ENCODE data around the gene ITGA7. TPM values are rescaled to one million over a fixed set of nuclear protein-coding genes. Genes with fewer than 3 reads are reported as not detected.
A peak's percentile ranks its signal among the peaks of the same experiment; 100 is the strongest.

The ITGA7 gene
- total and polyA plus RNA-seq, 2 of the 4 experiments (the other 2 are of a cell fraction) = 3.9 to 15.7 TPM

GRCh38 chr12:55741931-55742680 is 34.4 kb upstream of the ITGA7 start:
- H3K4ac ChIP-seq (ENCODE audit: low read depth, low read length) = peak overlapping the region; percentile 72
- DNase-seq (no peak), ATAC-seq (ENCODE audit: low read depth) (no peak)
- H3K27me3 ChIP-seq (ENCODE audit: control insufficient read depth, insufficient read depth, low read length) = no peaks in the 10 kb centered on the region
- CTCF ChIA-PET = no interaction called here
- H3K36me3 ChIP-seq (ENCODE audit: control insufficient read depth, insufficient read depth, low read length) = no peaks in the 10 kb centered on the region
- H2BK20ac ChIP-seq (ENCODE audit: low read depth, low read length) = no peak overlapping the region
- peak overlapping the region; percentile 89 for H2AFZ ChIP-seq (replicated peaks; ENCODE audit: low read length, poor library complexity)
- H3K4me2 ChIP-seq (ENCODE audit: low read depth, low read length) = peak overlapping the region; percentile 79
- H4K20me1 ChIP-seq (ENCODE audit: insufficient read depth, low read length) = peaks cover 7% of the 10 kb centered on the region
- BruUV-seq (replicated peaks) = no TSS peak
- peak overlapping the region; percentile 67; the same call in 1 of the 2 replicates for H3K23ac ChIP-seq (ENCODE audit: low read depth, low read length)
- H4K91ac ChIP-seq (ENCODE audit: insufficient read depth, low read depth, low read length) = peak overlapping the region; percentile 10; the same call in 1 of the 2 replicates
- peak overlapping the region; percentile 74 to 76; a peak in 2 of 4 replicates for H4K8ac ChIP-seq (ENCODE audit: low read depth in 2 of 2, low read length in 2 of 2)
- peaks cover 2 to 28% of the 10 kb centered on the region in 2 experiments; a peak in 2 of 4 replicates for H3K79me1 ChIP-seq (ENCODE audit: low read depth in 1 of 2, low read length in 2 of 2)
- intact Hi-C loops (cut with micrococcal nuclease) = loop anchor here (5.0 kb wide), 2 partner anchors 75 to 190 kb away; partner anchors contain the start of genes DGKA, ORMDL2 and SARNP
- H3K14ac ChIP-seq (replicated peaks; ENCODE audit: low read depth, low read length) = peak overlapping the region; percentile 50
- peaks cover 9% of the 10 kb centered on the region; the same call in 1 of the 2 replicates for H3K9me1 ChIP-seq (ENCODE audit: insufficient read depth, low read length)
- H3K4me3 ChIP-seq (ENCODE audit: insufficient read depth, low read depth, low read length) = peak overlapping the region; percentile 35
- no peak overlapping the region for H4K5ac ChIP-seq (ENCODE audit: low read depth, low read length)
- H3K56ac ChIP-seq (ENCODE audit: extremely low read depth, insufficient read depth, low read length) = peak overlapping the region; percentile 54; the same call in 1 of the 2 replicates
- H2AK5ac ChIP-seq (ENCODE audit: low read depth, low read length) = peak overlapping the region; percentile 63; the same call in 1 of the 2 replicates
- H3K18ac ChIP-seq (ENCODE audit: low read depth, low read length) = peak overlapping the region; percentile 7; the same call in 1 of the 2 replicates
- peak overlapping the region; percentile 48 for H3K27ac ChIP-seq (ENCODE audit: insufficient read depth, low read length)
- dilution Hi-C loops (cut with HindIII; ENCODE audit: low sequenced_read_pairs, unreplicated experiment) = no loop called here
- H2BK5ac ChIP-seq (ENCODE audit: low read depth, low read length, poor library complexity, severe bottlenecking) = peak overlapping the region; percentile 5
- POLR2A ChIA-PET (ENCODE audit: unreplicated experiment) = no interaction called here
- WGBS, 2 experiments (ENCODE audit: extremely low coverage in 2 of 2, insufficient read length in 1 of 2) = 10% methylated on average over 2 of the region's 3 CpGs; no CpG with 5 or more reads in 1 of the 2 experiments
- H2BK120ac ChIP-seq (ENCODE audit: low read depth, low read length) = no peak overlapping the region
- no peaks in the 10 kb centered on the region for H3K9me3 ChIP-seq (ENCODE audit: control insufficient read depth, insufficient read depth, low read length)
- H2BK15ac ChIP-seq (ENCODE audit: low read depth, low read length) = no peak overlapping the region
- peak overlapping the region; percentile 81 for H3K9ac ChIP-seq (ENCODE audit: low read depth, low read length)
- in situ Hi-C loops (cut with MboI; ENCODE audit: low sequenced_read_pairs) = no loop called here
- H3K4me1 ChIP-seq (ENCODE audit: control insufficient read depth, insufficient read depth, low read length) = peaks cover 21% of the 10 kb centered on the region
- H2AK9ac ChIP-seq (replicated peaks; ENCODE audit: low read depth, low read length, poor library complexity) = peak overlapping the region; percentile 87
- TF ChIP-seq MXI1 (IDR thresholded peaks at IDR 0.05; ENCODE audit: borderline replicate concordance, low read depth, low read length) (no peak), RCOR1 (IDR thresholded peaks at IDR 0.05; ENCODE audit: insufficient replicate concordance, low read length) (no peak), NFE2L2 (IDR thresholded peaks at IDR 0.05; ENCODE audit: low read depth, low read length) (no peak), RAD21 (IDR thresholded peaks at IDR 0.05; ENCODE audit: low read length) (no peak), POLR2A (IDR thresholded peaks at IDR 0.05; ENCODE audit: low read depth, low read length) (no peak), ELK1 (IDR thresholded peaks at IDR 0.05; ENCODE audit: borderline replicate concordance, low read depth, low read length) (no peak), MAFK (IDR thresholded peaks at IDR 0.05; ENCODE audit: low read depth, low read length) (no peak), FOS (IDR thresholded peaks at IDR 0.05; ENCODE audit: low read depth, low read length) (no peak), CHD1 (IDR thresholded peaks at IDR 0.05; ENCODE audit: low read depth, low read length) (no peak), CEBPB (IDR thresholded peaks at IDR 0.05; ENCODE audit: low read depth, low read length) (no peak), SMC3 (IDR thresholded peaks at IDR 0.05; ENCODE audit: low read depth, low read length) (no peak), RFX5 (IDR thresholded peaks at IDR 0.05; ENCODE audit: low read depth, low read length) (no peak)
- TF ChIP-seq, protein P1, sequence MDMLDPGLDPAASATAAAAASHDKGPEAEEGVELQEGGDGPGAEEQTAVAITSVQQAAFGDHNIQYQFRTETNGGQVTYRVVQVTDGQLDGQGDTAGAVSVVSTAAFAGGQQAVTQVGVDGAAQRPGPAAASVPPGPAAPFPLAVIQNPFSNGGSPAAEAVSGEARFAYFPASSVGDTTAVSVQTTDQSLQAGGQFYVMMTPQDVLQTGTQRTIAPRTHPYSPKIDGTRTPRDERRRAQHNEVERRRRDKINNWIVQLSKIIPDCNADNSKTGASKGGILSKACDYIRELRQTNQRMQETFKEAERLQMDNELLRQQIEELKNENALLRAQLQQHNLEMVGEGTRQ (IDR thresholded peaks at IDR 0.05; ENCODE audit: low read depth, low read length) = no peak
- TF ChIP-seq, protein P2, sequence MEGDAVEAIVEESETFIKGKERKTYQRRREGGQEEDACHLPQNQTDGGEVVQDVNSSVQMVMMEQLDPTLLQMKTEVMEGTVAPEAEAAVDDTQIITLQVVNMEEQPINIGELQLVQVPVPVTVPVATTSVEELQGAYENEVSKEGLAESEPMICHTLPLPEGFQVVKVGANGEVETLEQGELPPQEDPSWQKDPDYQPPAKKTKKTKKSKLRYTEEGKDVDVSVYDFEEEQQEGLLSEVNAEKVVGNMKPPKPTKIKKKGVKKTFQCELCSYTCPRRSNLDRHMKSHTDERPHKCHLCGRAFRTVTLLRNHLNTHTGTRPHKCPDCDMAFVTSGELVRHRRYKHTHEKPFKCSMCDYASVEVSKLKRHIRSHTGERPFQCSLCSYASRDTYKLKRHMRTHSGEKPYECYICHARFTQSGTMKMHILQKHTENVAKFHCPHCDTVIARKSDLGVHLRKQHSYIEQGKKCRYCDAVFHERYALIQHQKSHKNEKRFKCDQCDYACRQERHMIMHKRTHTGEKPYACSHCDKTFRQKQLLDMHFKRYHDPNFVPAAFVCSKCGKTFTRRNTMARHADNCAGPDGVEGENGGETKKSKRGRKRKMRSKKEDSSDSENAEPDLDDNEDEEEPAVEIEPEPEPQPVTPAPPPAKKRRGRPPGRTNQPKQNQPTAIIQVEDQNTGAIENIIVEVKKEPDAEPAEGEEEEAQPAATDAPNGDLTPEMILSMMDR (conservative IDR thresholded peaks at IDR 0.05; ENCODE audit: low read depth, low read length) = no peak

All from IMR-90 (cell line).